CD4-positive, alpha-beta T cell (primary cell): ENCODE measurements around the gene ACTR1B. TPM values are rescaled to one million over a fixed set of nuclear protein-coding genes. Genes with fewer than 3 reads are reported as not detected.

Experiments used
- ATAC-seq: fragments of 200-7000 bp; cut with Tn5 transposase; one replicate; pipeline ENCODE4 v1.10.0; 2022; ENCODE audit warnings: mild to moderate bottlenecking; ENCODE audit not compliant: poor library complexity
- CTCF ChIA-PET: fragments of 350-600 bp; sonication (Branson Sonifier 250); formaldehyde crosslinking; loops from one replicate; lab custom pipeline; 2021; ENCODE audit warnings: antibody characterized with exemption, inconsistent platforms; lab: Charles Lee
- POLR2A ChIA-PET: fragments of 350-600 bp; sonication (Branson Sonifier 250); formaldehyde crosslinking; loops from one replicate; lab custom pipeline; 2021; ENCODE audit warnings: antibody characterized with exemption, inconsistent platforms; lab: Charles Lee
- DNase-seq, 14 experiments: peaks; one replicate each; pipeline ENCODE4 v3.0.0-alpha.2; 2013 to 2020; ENCODE audit warnings: mixed read lengths in 2 of 14
- H3K27ac ChIP-seq, 2 donors: one replicate each; pipeline versions ENCODE4 v1.5.1 to v1.7.0; 2013; ENCODE audit warnings: low read length in 2 of 2, low read depth in 1 of 2, mild to moderate bottlenecking in 1 of 2
- H3K27me3 ChIP-seq, 2 experiments: 1 replicate in 1 of 2; 2 replicates in 1 of 2; pipeline versions ENCODE4 v1.6.1 to v1.7.0; 2013; ENCODE audit warnings: low read length in 2 of 2, control low read depth in 1 of 2, mild to moderate bottlenecking in 1 of 2, moderate library complexity in 1 of 2; ENCODE audit not compliant: insufficient read depth in 2 of 2, control insufficient read depth in 1 of 2
- H3K36me3 ChIP-seq: one replicate; pipeline ENCODE4 v1.6.1; 2013; ENCODE audit warnings: low read length, control low read depth; ENCODE audit not compliant: insufficient read depth
- H3K4me1 ChIP-seq: one replicate; pipeline ENCODE4 v1.6.1; 2013; ENCODE audit warnings: low read length, control low read depth; ENCODE audit not compliant: insufficient read depth
- H3K4me3 ChIP-seq: one replicate; pipeline ENCODE4 v1.5.1; 2013; ENCODE audit warnings: mild to moderate bottlenecking, low read length, moderate library complexity
- H3K9me3 ChIP-seq, 2 experiments: 1 replicate in 1 of 2; 2 replicates in 1 of 2; pipeline versions ENCODE4 v1.6.1 to v1.7.0; 2013; ENCODE audit warnings: low read length in 2 of 2, mild to moderate bottlenecking in 2 of 2, control low read depth in 1 of 2, moderate library complexity in 1 of 2; ENCODE audit not compliant: control insufficient read depth in 1 of 2, insufficient read depth in 1 of 2
- H3K27ac Mint-ChIP-seq: one replicate; pipeline ENCODE4 v1.8.0; 2020; ENCODE audit warnings: mixed read lengths
- H3K27me3 Mint-ChIP-seq: one replicate; pipeline ENCODE4 v1.8.0; 2021; ENCODE audit warnings: mixed read lengths
- H3K36me3 Mint-ChIP-seq: one replicate; pipeline ENCODE4 v1.8.0; 2021; ENCODE audit warnings: low read depth, mixed read lengths
- H3K4me1 Mint-ChIP-seq: one replicate; pipeline ENCODE4 v1.8.0; 2021; ENCODE audit warnings: low read depth, mixed read lengths
- H3K4me3 Mint-ChIP-seq: one replicate; pipeline ENCODE4 v1.8.0; 2020; ENCODE audit warnings: mild to moderate bottlenecking, mixed read lengths
- H3K9me3 Mint-ChIP-seq: one replicate; pipeline ENCODE4 v1.8.0; 2020; ENCODE audit warnings: mixed read lengths
- CTCF ChIP-seq: fragments of 200-600 bp; IDR thresholded peaks from one replicate; pipeline ENCODE4 v1.8.0; 2022; ENCODE audit warnings: antibody characterized with exemption, mild to moderate bottlenecking
- intact Hi-C, 2 experiments: fragments of 100-400 bp; cut with DNase I in 1 of 2; cut with micrococcal nuclease in 1 of 2; formaldehyde crosslinking; loops; one replicate each; pipeline versions ENCODE4 v1.15.1 to v1.9.0; 2023 to 2025; cut with DNase I, micrococcal nuclease
- total RNA-seq, 174 experiments: library from RNA in 2 of 174; stranded (reverse) in 2 of 174; gene quantifications; one replicate each; pipeline ENCODE4 v1.2.3 and lab custom pipeline; 2021 to 2026

Gene ACTR1B
- total RNA-seq, 2 experiments from 2014 or later: 89.5 to 92.8 TPM

- Histone ChIP-seq H3K27me3 (no peaks in the 10 kb centered on the region), H3K4me3 (no peak overlapping the region), H3K36me3 (peaks cover 38% of the 10 kb centered on the region), H3K27ac (no peak overlapping the region), H3K9me3 (no peaks in the 10 kb centered on the region), H3K4me1 (no peaks in the 10 kb centered on the region)
- H3K27ac Mint-ChIP-seq: peak overlapping the region; percentile 47
- no peak for TF ChIP-seq CTCF
- intact Hi-C loops: no loop called here
- ChIA-PET CTCF (interaction anchor here (1.3 kb wide), 1 partner anchor 10 kb away, joined by 3 read pairs; no protein-coding TSS in a partner anchor), POLR2A (interaction anchor here (1.6 to 4.3 kb wide), 2 partner anchors 8 to 10 kb away, joined by 12 to 31 read pairs; partner anchors contain the start of genes ACTR1B and COX5B)
- no peak overlapping the region for H3K4me3 Mint-ChIP-seq
- DNase-seq (no peak), ATAC-seq (no peak)
- peaks cover under 1% of the 10 kb centered on the region for H3K4me1 Mint-ChIP-seq
- H3K27me3 Mint-ChIP-seq: no peaks in the 10 kb centered on the region
- H3K9me3 Mint-ChIP-seq: no peaks in the 10 kb centered on the region
- peaks cover 60% of the 10 kb centered on the region for H3K36me3 Mint-ChIP-seq
These were observed 10.4 kb downstream of the ACTR1B start for GRCh38 chr2:97653473-97653872.

GRCh38 chr2:97651114-97651513 lies 12.7 kb downstream of the ACTR1B start:
- DNase-seq (no peak), ATAC-seq (no peak)
- ChIA-PET CTCF (interaction anchor here (1.5 to 2.0 kb wide), 3 partner anchors 11 to 47 kb away, joined by 3 to 6 read pairs (median 5); partner anchors contain the start of gene ACTR1B), POLR2A (interaction anchor here (10.1 kb wide), 1 partner anchor 12 kb away, joined by 244 read pairs; the partner anchor contains the start of gene ACTR1B)
- H3K36me3 ChIP-seq: peaks cover 29% of the 10 kb centered on the region
- TF ChIP-seq CTCF: no peak
- H3K4me1 ChIP-seq: peaks cover 10% of the 10 kb centered on the region
- no peak overlapping the region for H3K27ac ChIP-seq
- peaks cover 19% of the 10 kb centered on the region for H3K4me1 Mint-ChIP-seq
- intact Hi-C loops: no loop called here
- H3K36me3 Mint-ChIP-seq: peaks cover 66% of the 10 kb centered on the region
- H3K9me3 Mint-ChIP-seq: no peaks in the 10 kb centered on the region
- no peak overlapping the region for H3K4me3 Mint-ChIP-seq
- H3K4me3 ChIP-seq: no peak overlapping the region
- no peaks in the 10 kb centered on the region for H3K27me3 Mint-ChIP-seq
- H3K27me3 ChIP-seq: no peaks in the 10 kb centered on the region
- no peaks in the 10 kb centered on the region for H3K9me3 ChIP-seq
- H3K27ac Mint-ChIP-seq: no peak overlapping the region

- no peak for TF ChIP-seq CTCF
- ATAC-seq: no peak
- peaks cover 18% of the 10 kb centered on the region for H3K4me1 ChIP-seq
- Mint-ChIP-seq H3K9me3 (no peaks in the 10 kb centered on the region), H3K4me1 (peaks cover 31% of the 10 kb centered on the region), H3K36me3 (peaks cover 56% of the 10 kb centered on the region), H3K4me3 (peak overlapping the region; percentile 97), H3K27me3 (no peaks in the 10 kb centered on the region), H3K27ac (peak overlapping the region; percentile 93)
- peak overlapping the region; percentile 97 for H3K4me3 ChIP-seq
- no peaks in the 10 kb centered on the region for H3K27me3 ChIP-seq
- peak overlapping the region in 1 of 2 donors; percentile 60 for H3K27ac ChIP-seq
- POLR2A ChIA-PET: interaction anchor here (1.2 to 10.1 kb wide), 5 partner anchors 9 to 67 kb away, joined by 3 to 244 read pairs (median 21); partner anchors contain the start of genes ACTR1B and ZAP70
- H3K36me3 ChIP-seq: peaks cover 26% of the 10 kb centered on the region
- H3K9me3 ChIP-seq: no peaks in the 10 kb centered on the region
- intact Hi-C loops: loop anchor here in 1 of 2 experiments (1.0 to 10.0 kb wide), 8 partner anchors 15 to 1845 kb away; partner anchors contain the start of genes ARID5A, EIF5B, REV1 and TMEM131
- no peak for DNase-seq
- CTCF ChIA-PET: interaction anchor here (1.3 to 5.2 kb wide), 2 partner anchors 17 to 53 kb away, joined by 4 to 29 read pairs; partner anchors contain the start of gene ACTR1B
These were observed 16.9 kb downstream of the ACTR1B start for GRCh38 chr2:97646977-97647376.
